ENCODE results near the gene OBSCN.

OBSCN gene

DNA sequence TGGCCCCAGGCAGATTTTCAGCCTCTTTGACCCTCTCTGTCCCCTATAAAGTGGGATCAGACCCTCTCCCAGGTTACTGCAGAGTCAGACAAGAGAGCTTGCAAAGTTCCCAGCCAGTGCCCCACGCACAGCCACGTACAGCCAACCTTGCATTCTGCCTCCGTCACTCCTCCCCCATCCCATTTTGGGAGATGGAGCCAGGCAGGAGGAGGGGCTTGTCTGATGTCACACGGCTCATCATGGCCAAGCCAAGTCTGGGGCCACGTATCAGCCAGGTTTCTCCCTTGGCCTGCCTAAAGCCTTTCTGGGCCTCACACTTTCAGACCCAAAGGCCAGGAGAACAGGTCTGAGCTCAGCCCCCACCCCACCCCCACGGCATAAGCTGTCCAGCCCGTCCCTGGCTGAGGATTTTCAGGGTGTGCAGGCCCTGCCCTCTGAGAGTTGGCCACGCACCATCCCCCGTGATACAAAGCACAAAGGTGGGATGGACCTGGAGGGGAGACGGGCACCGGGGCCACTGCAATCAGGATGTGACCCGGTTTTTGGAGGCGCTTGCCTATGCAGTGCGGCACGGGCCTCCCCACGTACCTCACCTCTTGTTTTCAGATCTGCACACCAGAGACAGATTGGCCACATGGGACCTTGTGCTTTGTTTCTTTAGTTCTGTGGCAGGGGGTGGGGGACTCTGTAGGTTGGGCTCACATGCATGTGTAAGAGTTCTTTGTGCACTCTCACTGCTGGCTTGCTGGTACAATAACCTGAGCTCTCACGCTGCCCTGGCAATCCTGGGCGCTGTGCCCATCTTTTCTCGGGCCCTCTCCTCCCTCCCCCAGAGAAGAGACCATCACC, 151.1 kb downstream of the OBSCN start:
- DNase-seq (ENCODE audit: low read depth in 1 of 2, low spot score in 1 of 2) = no peak
- no peak for TF ChIP-seq JUND (IDR thresholded peaks at IDR 0.05; ENCODE audit: low read depth)
- in situ Hi-C loops (cut with HindIII; ENCODE audit: low pct_unique_long_range_greater_than_20kb, low sequenced_read_pairs) = no loop called here

DNA sequence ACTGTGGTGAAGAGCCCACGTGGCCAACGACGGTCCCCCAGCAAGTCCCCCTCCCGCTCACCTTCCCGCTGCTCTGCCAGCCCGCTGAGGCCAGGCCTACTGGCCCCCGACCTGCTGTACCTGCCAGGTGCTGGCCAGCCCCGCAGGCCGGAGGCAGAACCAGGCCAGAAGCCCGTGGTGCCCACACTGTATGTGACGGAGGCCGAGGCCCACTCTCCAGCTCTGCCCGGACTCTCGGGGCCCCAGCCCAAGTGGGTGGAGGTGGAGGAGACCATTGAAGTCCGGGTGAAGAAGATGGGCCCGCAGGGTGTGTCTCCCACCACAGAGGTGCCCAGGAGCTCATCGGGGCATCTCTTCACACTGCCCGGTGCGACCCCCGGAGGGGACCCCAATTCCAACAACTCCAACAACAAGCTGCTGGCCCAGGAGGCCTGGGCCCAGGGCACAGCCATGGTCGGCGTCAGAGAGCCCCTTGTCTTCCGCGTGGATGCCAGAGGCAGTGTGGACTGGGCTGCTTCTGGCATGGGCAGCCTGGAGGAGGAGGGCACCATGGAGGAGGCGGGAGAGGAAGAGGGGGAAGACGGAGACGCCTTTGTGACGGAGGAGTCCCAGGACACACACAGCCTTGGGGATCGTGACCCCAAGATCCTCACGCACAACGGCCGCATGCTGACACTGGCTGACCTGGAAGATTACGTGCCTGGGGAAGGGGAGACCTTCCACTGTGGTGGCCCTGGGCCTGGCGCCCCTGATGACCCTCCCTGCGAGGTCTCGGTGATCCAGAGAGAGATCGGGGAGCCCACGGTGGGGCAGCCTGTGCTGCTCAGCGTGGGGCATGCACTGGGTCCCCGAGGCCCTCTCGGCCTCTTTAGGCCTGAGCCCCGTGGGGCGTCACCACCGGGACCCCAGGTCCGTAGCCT, 152.0 kb downstream of the OBSCN start:
- DNase-seq (ENCODE audit: low read depth in 1 of 2, low spot score in 1 of 2) = no peak
- in situ Hi-C loops (cut with HindIII; ENCODE audit: low pct_unique_long_range_greater_than_20kb, low sequenced_read_pairs) = no loop called here
- no peak for TF ChIP-seq JUND (IDR thresholded peaks at IDR 0.05; ENCODE audit: low read depth)

- DNase-seq (ENCODE audit: low read depth in 1 of 2, low spot score in 1 of 2) = no peak
- in situ Hi-C loops (cut with HindIII; ENCODE audit: low pct_unique_long_range_greater_than_20kb, low sequenced_read_pairs) = no loop called here
- TF ChIP-seq JUND (IDR thresholded peaks at IDR 0.05; ENCODE audit: low read depth) = no peak
Measured at GRCh38 chr1:228360533-228361313, 152.9 kb downstream of the OBSCN start.

DNA sequence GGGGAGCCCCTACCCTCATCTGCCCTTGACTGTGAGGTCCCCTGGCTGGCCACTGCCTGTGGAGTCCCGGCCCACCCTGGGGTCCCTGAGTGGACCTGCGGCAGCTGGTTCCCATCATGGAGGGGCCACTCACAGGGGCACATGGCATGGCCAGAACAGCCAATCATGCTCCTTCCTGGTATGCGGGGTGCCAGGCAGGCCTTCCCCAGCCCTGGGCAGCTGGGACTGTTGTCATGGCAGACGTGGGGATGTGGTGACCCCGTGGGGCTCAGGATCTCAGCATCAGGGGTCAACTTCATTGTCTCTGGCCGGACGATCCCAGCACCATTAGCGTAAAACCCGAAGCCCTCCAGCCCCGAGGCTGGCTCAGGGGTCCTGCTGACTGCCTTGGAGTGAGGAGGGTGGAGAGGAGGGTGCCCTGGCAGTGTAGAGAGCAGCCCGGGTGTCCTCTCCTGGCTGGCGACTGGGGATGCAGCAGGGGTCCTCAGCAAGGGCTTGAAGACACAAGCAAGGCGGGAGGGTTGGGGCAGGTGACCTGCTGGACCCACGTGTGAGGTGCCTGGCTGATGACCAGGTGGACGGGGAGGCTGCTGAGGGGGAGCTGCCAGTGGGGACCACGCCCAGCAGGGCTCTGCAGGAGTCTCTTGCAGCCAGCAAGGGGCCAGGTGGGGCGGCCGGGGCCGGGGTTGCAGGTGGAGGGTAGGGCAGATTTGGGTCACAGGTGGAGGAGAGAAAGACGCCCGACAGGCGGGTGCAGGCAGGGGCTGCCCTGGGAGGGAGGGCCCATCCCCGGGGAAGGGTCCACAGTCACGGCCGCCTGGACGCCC, 153.7 kb downstream of the OBSCN start:
- DNase-seq (ENCODE audit: low read depth in 1 of 2, low spot score in 1 of 2) = no peak
- in situ Hi-C loops (cut with HindIII; ENCODE audit: low pct_unique_long_range_greater_than_20kb, low sequenced_read_pairs) = no loop called here
- no peak for TF ChIP-seq JUND (IDR thresholded peaks at IDR 0.05; ENCODE audit: low read depth)

DNA sequence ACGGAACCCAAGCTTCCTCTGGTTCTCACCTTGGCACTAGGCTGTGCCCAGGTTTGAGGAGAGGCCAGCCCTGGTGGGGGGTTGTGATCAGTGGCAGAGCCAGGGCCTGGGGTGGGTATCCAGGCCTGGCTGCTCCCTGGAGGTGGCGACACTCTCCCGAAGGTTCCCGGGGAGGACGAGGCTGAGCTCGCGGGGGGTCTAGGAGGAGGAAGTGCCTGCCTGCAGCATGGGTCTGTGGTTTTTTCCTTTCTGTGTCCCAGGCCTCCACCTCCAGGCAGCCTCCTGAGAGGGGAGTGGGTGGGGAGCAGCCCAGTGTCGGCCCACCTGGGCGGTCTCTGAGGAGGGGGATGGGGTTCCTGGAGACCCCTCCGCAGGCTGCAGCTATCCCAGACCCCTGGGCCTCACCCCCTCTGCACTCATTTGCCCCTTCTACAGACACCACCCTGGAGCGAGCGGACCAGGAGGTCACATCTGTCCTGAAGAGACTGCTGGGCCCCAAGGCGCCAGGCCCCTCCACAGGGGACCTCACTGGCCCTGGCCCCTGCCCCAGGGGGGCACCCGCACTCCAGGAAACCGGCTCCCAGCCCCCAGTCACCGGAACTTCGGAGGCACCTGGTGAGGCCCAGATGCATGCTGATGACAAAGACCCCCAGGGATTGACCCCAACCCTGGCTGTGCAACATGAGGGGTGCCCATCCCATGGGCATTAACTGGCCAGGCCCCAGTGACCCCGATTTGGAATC, 154.5 kb downstream of the OBSCN start:
- no peak for TF ChIP-seq JUND (IDR thresholded peaks at IDR 0.05; ENCODE audit: low read depth)
- DNase-seq (ENCODE audit: low read depth in 1 of 2, low spot score in 1 of 2) = no peak
- in situ Hi-C loops (cut with HindIII; ENCODE audit: low pct_unique_long_range_greater_than_20kb, low sequenced_read_pairs) = no loop called here

GRCh38 chr1:228362884-228363450, 155.1 kb downstream of the OBSCN start:
- no peak for DNase-seq (ENCODE audit: low read depth in 1 of 2, low spot score in 1 of 2)
- in situ Hi-C loops (cut with HindIII; ENCODE audit: low pct_unique_long_range_greater_than_20kb, low sequenced_read_pairs) = no loop called here
- TF ChIP-seq JUND (IDR thresholded peaks at IDR 0.05; ENCODE audit: low read depth) = no peak

GRCh38 chr1:228363686-228364067, 155.8 kb downstream of the OBSCN start:
- in situ Hi-C loops (cut with HindIII; ENCODE audit: low pct_unique_long_range_greater_than_20kb, low sequenced_read_pairs) = no loop called here
- TF ChIP-seq JUND (IDR thresholded peaks at IDR 0.05; ENCODE audit: low read depth) = no peak
- no peak for DNase-seq (ENCODE audit: low read depth in 1 of 2, low spot score in 1 of 2)

- no peak for DNase-seq (ENCODE audit: low read depth in 1 of 2, low spot score in 1 of 2)
- no peak for TF ChIP-seq JUND (IDR thresholded peaks at IDR 0.05; ENCODE audit: low read depth)
- in situ Hi-C loops (cut with HindIII; ENCODE audit: low pct_unique_long_range_greater_than_20kb, low sequenced_read_pairs) = no loop called here
Measured at GRCh38 chr1:228364068-228364705, 156.3 kb downstream of the OBSCN start.

DNA sequence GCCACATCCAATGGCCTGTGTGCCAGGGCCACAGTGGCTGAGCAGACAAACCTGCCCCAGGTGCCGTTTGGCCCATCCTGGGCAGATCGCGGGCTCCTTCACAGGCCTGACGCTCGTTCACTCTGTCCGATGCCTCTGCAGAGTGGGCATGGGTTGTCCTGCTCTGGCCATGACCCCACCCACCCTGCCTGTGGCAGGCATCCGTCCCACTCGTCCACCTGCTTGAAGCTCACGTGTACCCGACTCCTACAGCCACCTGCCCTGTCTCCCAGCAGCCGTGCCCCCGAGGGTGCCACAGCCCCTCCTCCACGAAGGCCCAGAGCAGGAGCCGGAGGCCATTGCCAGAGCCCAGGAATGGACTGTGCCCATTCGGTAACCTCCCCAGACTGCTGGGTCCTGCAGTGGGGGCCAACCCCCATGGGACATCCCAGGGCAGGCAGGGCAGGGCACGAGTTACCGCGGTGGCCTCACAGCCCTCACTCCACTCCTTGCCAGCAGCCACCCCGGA, 156.9 kb downstream of the OBSCN start:
- DNase-seq (ENCODE audit: low read depth in 1 of 2, low spot score in 1 of 2) = no peak
- in situ Hi-C loops (cut with HindIII; ENCODE audit: low pct_unique_long_range_greater_than_20kb, low sequenced_read_pairs) = no loop called here
- TF ChIP-seq JUND (IDR thresholded peaks at IDR 0.05; ENCODE audit: low read depth) = no peak

DNA sequence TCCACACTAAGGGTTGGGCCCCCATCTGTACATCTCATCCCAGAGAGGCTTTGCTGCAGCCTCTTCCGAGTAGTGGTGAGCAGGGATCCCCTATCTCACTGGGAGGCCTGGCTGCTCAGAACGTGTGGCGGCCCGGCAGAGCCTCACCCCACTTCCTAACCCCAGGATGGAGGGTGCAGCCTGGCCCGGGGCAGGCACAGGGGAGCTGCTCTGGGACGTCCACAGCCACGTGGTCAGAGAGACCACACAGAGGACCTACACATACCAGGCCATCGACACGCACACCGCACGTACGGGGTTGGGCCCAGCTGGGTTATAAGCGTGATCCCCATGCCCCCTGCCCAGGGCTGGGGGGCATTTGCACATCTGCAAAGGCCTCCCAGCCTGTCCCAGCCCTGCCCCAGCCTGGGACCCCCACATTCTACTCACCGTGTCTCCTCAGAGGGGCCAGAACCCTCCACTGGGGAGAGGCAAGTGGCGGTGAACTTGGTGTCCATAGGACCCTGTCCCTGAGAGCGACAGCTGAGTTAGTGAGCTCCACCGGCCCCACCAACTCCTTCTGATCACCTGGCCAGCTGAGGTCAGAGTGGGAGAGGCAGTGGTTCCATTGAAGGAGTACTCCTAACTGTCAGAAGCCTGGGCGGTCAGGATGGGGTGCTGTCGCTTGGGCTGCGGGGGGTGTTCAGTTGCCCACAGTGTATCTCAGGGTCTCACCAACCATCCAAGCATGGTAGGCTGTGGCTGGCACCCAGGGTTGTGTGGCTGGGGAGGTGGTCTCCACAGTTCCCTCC, 157.6 kb downstream of the OBSCN start:
- TF ChIP-seq JUND (IDR thresholded peaks at IDR 0.05; ENCODE audit: low read depth) = no peak
- in situ Hi-C loops (cut with HindIII; ENCODE audit: low pct_unique_long_range_greater_than_20kb, low sequenced_read_pairs) = no loop called here
- DNase-seq (ENCODE audit: low read depth in 1 of 2, low spot score in 1 of 2) = no peak
